GM19467 (cell line): ENCODE data around the gene ERF.
"Not testable (repeated sequence)": the region's sequence is repeated elsewhere in the genome, so short reads cannot be mapped to it uniquely, and the experiment has no call there.

ENCODE experiments used
- ATAC-seq: cut with Tn5 transposase; IDR thresholded peaks from one replicate; pipeline ENCODE4 v1.9.1; 2021; ENCODE audit warnings: mild to moderate bottlenecking, moderate library complexity; ENCODE audit not compliant: unreplicated experiment

Gene ERF

GRCh38 chr19:42275517-42275916 is 20.6 kb upstream of the ERF start:
- no peak for ATAC-seq

- ATAC-seq = no peak
Observed at GRCh38 chr19:42275103-42275502, 20.2 kb upstream of the ERF start.

DNA sequence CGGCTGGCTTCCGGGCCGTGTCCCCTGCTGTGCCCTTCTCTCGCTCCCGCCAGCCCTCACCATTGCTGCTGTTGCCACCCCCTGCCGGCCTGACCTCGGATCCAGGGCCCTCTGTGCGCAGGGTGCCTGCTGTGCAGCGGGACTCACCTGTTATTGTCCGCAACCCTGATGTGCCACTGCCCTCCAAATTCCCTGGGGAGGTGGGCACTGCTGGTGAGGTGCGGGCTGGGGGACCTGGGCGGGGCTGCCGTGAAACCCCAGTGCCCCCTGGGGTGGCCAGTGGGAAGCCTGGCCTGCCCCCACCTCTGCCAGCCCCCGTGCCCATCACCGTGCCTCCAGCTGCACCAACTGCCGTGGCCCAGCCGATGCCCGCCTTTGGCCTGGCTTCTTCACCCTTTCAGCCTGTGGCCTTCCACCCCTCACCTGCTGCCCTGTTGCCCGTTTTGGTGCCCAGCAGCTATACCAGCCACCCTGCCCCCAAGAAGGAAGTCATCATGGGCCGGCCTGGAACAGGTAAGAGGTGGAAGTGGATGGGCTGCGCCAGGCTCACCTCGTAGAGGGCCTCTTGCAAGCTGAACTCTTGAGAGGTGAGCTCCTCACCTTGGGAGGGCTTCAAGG is 19.2 kb upstream of the ERF start:
- ATAC-seq = no peak

GRCh38 chr19:42273407-42274064 is 18.6 kb upstream of the ERF start:
- no peak for ATAC-seq

DNA sequence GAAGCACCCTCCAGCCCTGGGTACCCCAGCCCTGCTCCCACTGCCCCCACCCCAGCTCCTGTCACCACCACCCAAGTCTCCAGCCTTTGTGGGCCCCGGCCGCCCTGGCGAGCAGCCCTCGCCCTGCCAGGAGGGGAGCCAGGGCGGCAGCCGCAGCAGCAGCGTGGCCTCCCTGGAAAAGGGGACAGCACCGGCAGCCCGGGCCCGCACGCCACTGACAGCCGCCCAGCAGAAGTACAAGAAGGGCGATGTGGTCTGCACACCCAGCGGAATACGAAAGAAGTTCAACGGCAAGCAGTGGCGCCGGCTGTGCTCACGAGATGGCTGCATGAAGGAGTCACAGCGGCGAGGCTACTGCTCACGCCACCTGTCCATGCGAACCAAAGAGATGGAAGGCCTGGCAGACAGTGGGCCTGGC is 18.1 kb upstream of the ERF start:
- ATAC-seq = no peak

DNA sequence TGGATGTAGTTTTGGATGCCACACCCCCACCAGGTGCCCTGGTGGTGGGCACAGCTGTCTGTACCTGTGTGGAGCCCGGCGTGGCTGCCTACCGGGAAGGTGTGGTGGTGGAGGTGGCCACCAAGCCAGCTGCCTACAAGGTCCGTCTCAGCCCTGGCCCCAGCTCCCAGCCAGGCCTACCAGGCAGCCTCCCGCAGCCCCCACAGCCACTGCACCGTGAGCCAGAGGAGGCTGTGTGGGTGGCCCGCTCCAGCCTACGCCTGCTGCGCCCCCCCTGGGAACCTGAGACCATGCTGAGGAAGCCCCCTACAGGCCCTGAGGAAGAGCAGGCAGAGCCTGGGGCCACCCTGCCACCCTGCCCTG is 17.6 kb upstream of the ERF start:
- no peak for ATAC-seq

GRCh38 chr19:42271861-42272534 is 17.1 kb upstream of the ERF start:
- ATAC-seq = no peak

DNA sequence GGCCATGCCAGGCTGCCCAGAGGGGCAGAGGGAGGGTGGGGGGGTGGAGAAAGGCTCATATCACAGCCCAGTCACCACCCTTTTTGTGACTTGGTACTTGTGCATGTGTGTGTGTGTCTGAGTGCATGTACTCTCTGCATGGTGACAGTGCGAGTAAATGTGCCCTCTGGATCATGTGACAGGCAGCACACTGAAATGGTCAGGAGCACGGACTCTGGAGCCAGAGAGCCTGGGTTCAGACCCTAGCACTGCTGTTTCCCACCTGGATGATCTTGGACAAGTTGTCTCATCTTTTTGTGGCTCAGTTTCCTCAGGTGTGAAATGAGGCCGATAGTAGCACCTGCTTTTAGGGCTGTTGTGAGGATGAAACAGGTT is 16.1 kb upstream of the ERF start:
- ATAC-seq = no peak

DNA sequence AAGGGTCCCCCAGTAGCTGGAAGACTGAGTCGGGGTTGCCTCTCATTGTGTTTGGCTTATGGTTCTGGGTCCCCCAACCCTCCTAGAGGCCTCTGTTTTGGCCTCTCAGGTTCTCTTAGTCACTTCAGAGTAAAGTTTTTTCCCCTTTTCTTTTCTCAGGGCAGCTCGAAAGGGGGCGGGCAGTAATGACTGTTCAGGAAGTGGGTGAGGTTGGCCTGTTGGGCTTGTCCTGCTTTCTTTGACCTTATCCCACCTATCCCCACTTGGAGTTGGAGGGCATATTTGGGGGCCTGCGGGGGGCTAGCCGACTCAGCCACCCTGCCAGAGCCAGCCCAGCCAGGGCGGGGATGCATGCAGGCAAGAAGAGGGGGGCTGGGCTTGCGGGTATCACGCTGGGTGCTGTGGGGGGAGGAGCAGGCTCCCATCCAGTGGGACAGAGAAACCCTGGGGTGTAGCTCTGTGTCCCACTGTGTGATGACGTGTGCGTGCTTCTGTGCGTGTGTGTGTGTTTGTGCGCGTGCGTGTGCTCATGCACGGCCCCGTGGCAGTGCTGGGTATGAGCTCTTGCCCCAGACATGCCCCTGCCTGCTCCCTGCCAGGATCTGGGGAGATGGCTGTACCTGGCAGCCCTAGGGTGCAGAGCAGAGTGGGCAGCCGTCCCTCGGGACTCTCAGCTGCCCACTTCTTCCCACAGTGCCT is 15.6 kb upstream of the ERF start:
- no peak for ATAC-seq

GRCh38 chr19:42269478-42270345 is 14.8 kb upstream of the ERF start:
- no peak for ATAC-seq

DNA sequence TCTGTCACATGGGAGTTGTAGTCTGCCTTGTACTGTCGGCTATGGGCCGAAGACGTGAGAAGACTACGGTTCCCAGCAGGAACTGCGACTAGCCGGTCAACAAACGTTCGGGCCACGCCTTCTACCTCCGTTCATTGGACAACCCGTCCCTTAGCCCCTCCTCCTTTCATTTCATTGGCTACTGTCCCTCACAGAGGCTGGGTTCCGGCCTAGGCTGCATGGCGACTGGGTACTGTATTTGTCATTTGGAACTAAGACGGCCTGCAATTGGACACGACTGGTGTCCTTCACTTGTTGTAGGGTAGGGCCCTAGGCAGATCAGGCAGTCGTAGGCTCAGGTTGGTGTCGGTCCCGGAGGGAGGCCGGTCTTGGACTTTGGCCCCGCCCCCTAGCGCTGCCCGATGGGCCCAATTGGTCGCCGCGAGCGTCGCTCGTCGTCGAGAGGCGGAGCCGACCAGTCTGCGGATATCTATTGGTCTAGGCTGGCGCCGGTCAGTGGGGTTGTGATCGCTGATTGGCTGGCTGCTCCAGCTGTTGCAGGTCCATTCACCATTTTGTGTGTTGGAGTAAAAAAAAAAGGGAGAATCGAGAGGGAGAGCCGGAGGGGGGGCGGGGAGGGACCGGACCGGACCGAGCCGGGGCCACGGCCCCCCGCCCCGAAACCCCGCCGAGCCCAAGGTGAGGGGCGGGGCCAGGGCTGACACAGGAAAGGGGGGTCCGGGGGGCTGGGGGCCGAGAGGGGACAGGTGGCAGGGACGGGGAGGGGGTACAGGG is 14.0 kb upstream of the ERF start, which contains the start of gene CIC:
TSS of gene CIC (plus strand) at position 549 of the 774 bp plus-strand sequence. CDS start 2,532 bp downstream, outside the sequence.
- peak; percentile 77 for ATAC-seq

DNA sequence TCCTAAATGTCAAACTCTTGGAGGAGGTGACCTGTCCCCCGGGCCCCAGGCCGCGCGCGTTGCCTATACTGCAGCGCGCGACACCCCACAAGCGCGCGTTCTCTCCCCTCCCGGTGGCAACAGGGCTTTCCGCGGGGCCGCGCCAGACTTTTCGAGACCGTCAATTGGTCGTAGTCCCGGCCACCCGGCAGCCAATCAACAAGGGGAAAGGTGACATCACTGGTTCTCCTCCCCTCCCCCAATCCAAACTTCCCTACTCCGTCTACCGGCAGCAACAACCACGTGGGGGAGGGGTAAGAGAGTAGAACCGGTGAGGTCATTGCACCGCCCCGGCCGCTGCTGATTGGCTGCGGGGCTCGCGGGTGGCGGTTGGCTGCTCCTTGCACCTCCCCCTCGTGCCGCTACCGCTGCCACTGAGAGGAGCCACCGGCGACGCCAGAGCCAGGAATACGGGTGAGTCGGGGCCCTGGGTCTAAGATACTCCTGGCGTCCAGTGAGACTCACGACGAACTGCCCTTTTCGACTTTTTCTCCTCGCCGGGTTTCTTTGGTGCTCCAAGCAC is 13.3 kb upstream of the ERF start:
- ATAC-seq = peak; percentile 52

DNA sequence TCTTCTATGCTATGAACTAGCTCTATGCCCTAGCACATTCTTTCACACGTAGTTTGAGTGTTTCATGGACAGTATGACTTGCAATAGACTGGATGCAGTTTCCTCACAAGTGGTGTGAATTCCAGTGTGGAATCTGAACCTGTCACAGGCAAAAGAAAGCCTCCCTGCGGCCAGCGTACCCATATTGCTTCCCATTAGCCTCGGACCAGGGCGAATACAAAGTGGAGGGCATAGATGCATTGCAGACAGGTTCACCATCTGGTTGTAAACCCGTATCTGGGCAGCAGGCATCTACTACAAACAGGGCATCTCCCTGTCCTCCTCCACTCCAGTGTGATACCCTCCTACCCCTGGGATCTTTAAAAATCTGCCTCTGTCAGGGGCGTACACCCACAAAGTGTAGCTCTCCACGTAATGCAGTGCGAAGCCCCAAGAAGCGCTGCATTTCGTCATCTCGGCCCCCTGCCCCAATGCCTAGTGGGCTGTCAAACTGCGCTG is 12.8 kb upstream of the ERF start:
- ATAC-seq = no peak

DNA sequence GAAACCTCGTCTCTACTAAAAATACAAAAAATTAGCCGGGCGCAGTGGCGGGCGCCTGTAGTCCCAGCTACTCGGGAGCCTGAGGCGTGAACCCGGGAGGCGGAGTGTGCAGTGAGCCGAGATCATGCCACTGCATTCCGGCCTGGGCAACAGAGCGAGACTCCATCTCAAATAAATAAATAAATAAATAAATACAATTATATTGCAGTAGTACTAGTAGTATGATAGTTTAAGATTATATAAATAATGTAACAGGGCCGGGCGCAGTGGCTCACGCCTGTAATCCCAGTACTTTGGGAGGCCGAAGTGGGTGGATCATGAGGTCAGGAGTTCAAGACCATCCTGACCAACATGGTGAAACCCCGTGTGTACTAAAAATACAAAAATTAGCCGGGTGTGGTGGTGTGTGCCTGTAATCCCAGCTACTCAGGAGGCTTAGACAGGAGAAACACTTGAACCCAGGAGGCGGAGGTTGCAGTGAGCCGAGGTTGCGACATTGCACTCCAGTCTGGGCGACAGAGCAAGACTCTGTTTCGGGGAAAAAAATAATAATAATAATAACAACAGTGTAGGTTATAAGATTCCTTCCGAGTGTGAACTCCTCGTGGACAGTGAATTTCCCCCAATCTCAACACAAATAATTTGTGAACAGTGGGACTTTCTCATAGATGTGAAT is 12.1 kb upstream of the ERF start:
- not testable (repeated sequence) for ATAC-seq

DNA sequence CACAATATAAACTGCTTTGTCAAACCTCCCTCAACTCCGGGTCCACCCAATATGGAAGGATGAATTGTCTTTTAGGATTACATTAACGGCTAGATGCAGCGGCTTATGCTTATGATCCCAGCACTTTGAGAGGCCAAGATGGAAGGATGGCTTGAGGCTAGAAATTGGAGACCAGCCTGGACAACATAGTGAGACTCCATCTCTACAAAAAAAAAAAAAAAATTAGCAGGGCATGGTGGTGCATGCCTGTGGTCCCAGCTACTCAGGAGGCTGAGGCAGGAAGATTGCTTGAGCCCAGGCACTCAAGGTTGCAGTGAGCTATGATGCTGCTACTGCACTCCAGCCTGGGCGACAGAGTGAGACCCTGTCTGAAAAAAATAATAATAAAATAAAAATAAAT is 11.2 kb upstream of the ERF start:
- ATAC-seq = not testable (repeated sequence)

DNA sequence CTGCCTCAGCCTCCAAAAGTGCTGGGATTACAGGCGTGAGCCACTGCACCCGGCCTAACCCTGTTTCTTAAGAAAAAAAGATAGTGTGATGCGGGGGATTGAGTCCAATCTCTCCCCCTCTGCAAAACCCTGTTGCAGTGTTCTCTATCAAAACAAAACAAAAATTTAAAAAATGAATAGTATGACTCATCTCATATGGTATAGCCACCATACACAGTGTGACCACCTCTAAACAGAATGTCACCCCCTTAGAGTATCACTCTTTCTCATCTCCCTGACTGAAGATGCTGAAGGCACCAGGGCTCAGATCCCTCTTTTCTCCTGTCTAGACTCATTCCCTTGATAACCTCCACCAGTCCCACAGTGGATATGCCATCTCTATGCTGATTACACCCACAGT is 6.8 kb upstream of the ERF start:
- no peak for ATAC-seq

GRCh38 chr19:42257842-42258241 is 2.9 kb upstream of the ERF start:
- not testable (repeated sequence) for ATAC-seq

GRCh38 chr19:42255766-42256745 is 1.1 kb upstream of the ERF start:
- ATAC-seq = no peak
